Stimulated activated CD4-positive, alpha-beta T cell treated with anti-CD3 and anti-CD28 coated beads, Interleukin-1b, Interleukin-23, amount 100 ng/mL, for 48 hours (primary cell): ENCODE measurements around the gene SLC4A1.

Experiments used
- DNase-seq: peaks from one replicate; pipeline ENCODE4 v3.0.0-alpha.2; 2020

SLC4A1 gene

GRCh38 chr17:44267818-44268490, at the start of gene SLC4A1:
Gene SLC4A1, minus strand, starts transcription at chr17:44268135. Its CDS starts 5,269 bp downstream, at chr17:44262866.
- DNase-seq, result no peak

- DNase-seq, result no peak
Observed at GRCh38 chr17:44317545-44317944, 49.6 kb upstream of the SLC4A1 start.

- no peak for DNase-seq
Observed at GRCh38 chr17:44315760-44316731, 48.1 kb upstream of the SLC4A1 start.

- peak; percentile 55 for DNase-seq
Observed at GRCh38 chr17:44314869-44315661, 47.1 kb upstream of the SLC4A1 start.

- no peak for DNase-seq
Observed at GRCh38 chr17:44314524-44314868, 46.6 kb upstream of the SLC4A1 start.

- no peak for DNase-seq
Observed at GRCh38 chr17:44314031-44314430, 46.1 kb upstream of the SLC4A1 start.

GRCh38 chr17:44312396-44313104, 44.6 kb upstream of the SLC4A1 start:
- DNase-seq, result no peak

- DNase-seq, result no peak
Observed at GRCh38 chr17:44311562-44312181, 43.7 kb upstream of the SLC4A1 start.

GRCh38 chr17:44310609-44311376, 42.9 kb upstream of the SLC4A1 start:
- DNase-seq, result no peak

- no peak for DNase-seq
Observed at GRCh38 chr17:44310188-44310587, 42.3 kb upstream of the SLC4A1 start.

- no peak for DNase-seq
Observed at GRCh38 chr17:44309472-44309871, 41.5 kb upstream of the SLC4A1 start.

GRCh38 chr17:44308865-44309264, 40.9 kb upstream of the SLC4A1 start:
- DNase-seq, result no peak

GRCh38 chr17:44308320-44308818, 40.4 kb upstream of the SLC4A1 start, which contains the start of gene RUNDC3A:
Gene RUNDC3A, plus strand, starts transcription at chr17:44308601. Its CDS starts 232 bp downstream, at chr17:44308833.
- peak; percentile 82 for DNase-seq

GRCh38 chr17:44307387-44308186, 39.7 kb upstream of the SLC4A1 start:
- no peak for DNase-seq

GRCh38 chr17:44304651-44305050, 36.7 kb upstream of the SLC4A1 start:
- no peak for DNase-seq

- no peak for DNase-seq
Observed at GRCh38 chr17:44297975-44298374, 30.0 kb upstream of the SLC4A1 start.

GRCh38 chr17:44293509-44294226, 25.7 kb upstream of the SLC4A1 start:
- DNase-seq, result no peak

GRCh38 chr17:44287651-44288050, 19.7 kb upstream of the SLC4A1 start:
- DNase-seq, result no peak

GRCh38 chr17:44284024-44284400, 16.1 kb upstream of the SLC4A1 start:
- no peak for DNase-seq
